NOMO-1 treated with DMSO at 0.1 percent for 48 hours (cell line): ENCODE measurements around the gene C5.
"Not testable (repeated sequence)": the region's sequence is repeated elsewhere in the genome, so short reads cannot be mapped to it uniquely, and the experiment has no call there.

ENCODE experiments used
- DNase-seq: peaks from one replicate; lab custom pipeline; 2025; ENCODE audit not compliant: unreplicated experiment; lab: John Stamatoyannopoulos, UW

The C5 gene

GRCh38 chr9:121050128-121050988 lies at the start of gene C5:
C5 (minus strand) TSS chr9:121050275; CDS start chr9:121050246, 29 bp downstream.
- DNase-seq, result no peak

GRCh38 chr9:121098567-121099198 lies 48.6 kb upstream of the C5 start:
- peak; percentile 57 for DNase-seq

- no peak for DNase-seq
These were observed 45.0 kb upstream of the C5 start for GRCh38 chr9:121095057-121095456.

GRCh38 chr9:121090743-121091142 lies 40.7 kb upstream of the C5 start:
- not testable (repeated sequence) for DNase-seq

GRCh38 chr9:121088576-121088975 lies 38.5 kb upstream of the C5 start:
- peak; percentile 16 for DNase-seq

- no peak for DNase-seq
These were observed 35.6 kb upstream of the C5 start for GRCh38 chr9:121085661-121086060.

GRCh38 chr9:121082075-121082474 lies 32.0 kb upstream of the C5 start:
- peak; percentile 59 for DNase-seq

- peak; percentile 71 for DNase-seq
These were observed 25.4 kb upstream of the C5 start for GRCh38 chr9:121075251-121076036.

- DNase-seq, result peak; percentile 94
These were observed 24.5 kb upstream of the C5 start, which contains the start of gene CNTRL for GRCh38 chr9:121074370-121075250. CNTRL (plus strand) TSS chr9:121074955; CDS start chr9:121088327, 13,372 bp downstream.

- DNase-seq, result peak; percentile 44
These were observed 23.0 kb upstream of the C5 start for GRCh38 chr9:121073038-121073437.

GRCh38 chr9:121071756-121072421 lies 21.8 kb upstream of the C5 start:
- peak; percentile 90 for DNase-seq

- DNase-seq, result no peak
These were observed 21.3 kb upstream of the C5 start for GRCh38 chr9:121071370-121071755.

GRCh38 chr9:121069396-121069795 lies 19.3 kb upstream of the C5 start:
- no peak for DNase-seq

GRCh38 chr9:121067640-121068039 lies 17.6 kb upstream of the C5 start:
- peak; percentile 33 for DNase-seq

- DNase-seq, result no peak
These were observed 16.8 kb upstream of the C5 start for GRCh38 chr9:121066850-121067249.

- peak; percentile 21 for DNase-seq
These were observed 10.0 kb upstream of the C5 start for GRCh38 chr9:121059998-121060636.

- no peak for DNase-seq
These were observed 9.4 kb upstream of the C5 start for GRCh38 chr9:121059513-121059912.

- no peak for DNase-seq
These were observed 7.7 kb upstream of the C5 start for GRCh38 chr9:121057821-121058220.

GRCh38 chr9:121055642-121056143 lies 5.6 kb upstream of the C5 start:
- no peak for DNase-seq
